Activated gamma-delta T cell treated with Interleukin-2 at 50 U/mL for 16 hours (primary cell): ENCODE measurements around the gene CORO6.

ENCODE experiments used
- DNase-seq: peaks from one replicate; pipeline ENCODE4 v3.0.0-alpha.2; 2020

Gene CORO6

GRCh38 chr17:29612094-29612403 is 10.7 kb downstream of the CORO6 start:
- DNase-seq = no peak

- no peak for DNase-seq
Measured at GRCh38 chr17:29611351-29612093, 11.2 kb downstream of the CORO6 start.

GRCh38 chr17:29610395-29610794 is 12.3 kb downstream of the CORO6 start:
- no peak for DNase-seq

GRCh38 chr17:29608986-29609385 is 13.7 kb downstream of the CORO6 start:
- DNase-seq = no peak

- no peak for DNase-seq
Measured at GRCh38 chr17:29607557-29608195, 15.0 kb downstream of the CORO6 start.

GRCh38 chr17:29603109-29603674 is 19.5 kb downstream of the CORO6 start:
- no peak for DNase-seq

- no peak for DNase-seq
Measured at GRCh38 chr17:29597361-29598172, 25.1 kb downstream of the CORO6 start.

- no peak for DNase-seq
Measured at GRCh38 chr17:29596811-29597210, 25.9 kb downstream of the CORO6 start.

- DNase-seq = no peak
Measured at GRCh38 chr17:29595943-29596774, 26.6 kb downstream of the CORO6 start.

- no peak for DNase-seq
Measured at GRCh38 chr17:29595107-29595942, 27.4 kb downstream of the CORO6 start.

- no peak for DNase-seq
Measured at GRCh38 chr17:29594519-29595090, 28.1 kb downstream of the CORO6 start.

GRCh38 chr17:29593591-29594518 is 28.9 kb downstream of the CORO6 start:
- DNase-seq = no peak

- no peak for DNase-seq
Measured at GRCh38 chr17:29592850-29593551, 29.7 kb downstream of the CORO6 start, which contains the start of gene ANKRD13B. ANKRD13B (plus strand) TSS chr17:29593132; CDS start chr17:29593622, 490 bp downstream.

GRCh38 chr17:29591737-29592608 is 30.7 kb downstream of the CORO6 start:
- DNase-seq = peak; percentile 76

- no peak for DNase-seq
Measured at GRCh38 chr17:29591146-29591736, 31.5 kb downstream of the CORO6 start.

- DNase-seq = no peak
Measured at GRCh38 chr17:29590411-29591145, 32.1 kb downstream of the CORO6 start.
